HG03354 (cell line): ENCODE results near the gene APOD.
A peak's percentile ranks its signal among the peaks of the same experiment; 100 is the strongest.

Experiments
- ATAC-seq: cut with Tn5 transposase; IDR thresholded peaks from one replicate; pipeline ENCODE4 v1.9.1; 2021; ENCODE audit warnings: mild to moderate bottlenecking; ENCODE audit not compliant: unreplicated experiment, poor library complexity, severe bottlenecking

APOD gene

DNA sequence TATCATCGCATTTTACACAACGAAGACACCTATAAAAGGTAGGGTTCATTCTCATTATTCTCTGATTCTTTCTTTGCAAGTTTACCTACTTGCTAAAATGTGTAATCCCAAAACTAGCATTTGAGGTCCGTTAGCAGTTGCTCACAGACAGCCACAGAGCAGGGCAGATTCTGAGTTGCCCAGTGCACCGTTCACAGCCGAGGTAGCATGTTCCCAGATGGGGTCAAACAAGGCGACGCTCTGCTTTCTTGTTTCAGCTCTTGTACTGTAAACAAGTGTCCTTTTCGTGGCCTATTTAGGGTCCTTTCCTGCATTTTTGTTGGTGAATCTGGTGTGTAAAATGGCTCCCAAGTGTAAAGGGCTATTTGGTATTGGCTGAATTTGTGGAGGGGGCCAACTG, 43.7 kb downstream of the APOD start:
- no peak for ATAC-seq

DNA sequence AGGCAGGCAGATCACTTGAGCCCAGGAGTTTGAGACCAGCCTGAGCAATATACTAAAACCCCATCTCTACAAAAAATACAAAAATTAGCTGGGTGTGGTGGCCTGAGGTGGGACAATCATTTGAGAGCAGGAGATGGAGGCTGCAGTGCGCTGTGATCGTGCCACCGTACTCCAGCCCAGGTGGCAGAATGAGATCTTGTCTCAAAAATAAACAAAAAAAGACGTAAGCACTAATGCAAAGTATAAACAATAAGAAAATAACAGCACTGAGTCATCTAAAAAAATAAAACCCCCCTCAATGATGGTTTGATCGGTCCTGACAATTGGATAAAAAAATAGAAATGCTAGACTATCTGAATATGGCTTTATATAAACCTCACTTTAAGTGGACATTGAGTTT, 44.3 kb downstream of the APOD start:
- no peak for ATAC-seq

DNA sequence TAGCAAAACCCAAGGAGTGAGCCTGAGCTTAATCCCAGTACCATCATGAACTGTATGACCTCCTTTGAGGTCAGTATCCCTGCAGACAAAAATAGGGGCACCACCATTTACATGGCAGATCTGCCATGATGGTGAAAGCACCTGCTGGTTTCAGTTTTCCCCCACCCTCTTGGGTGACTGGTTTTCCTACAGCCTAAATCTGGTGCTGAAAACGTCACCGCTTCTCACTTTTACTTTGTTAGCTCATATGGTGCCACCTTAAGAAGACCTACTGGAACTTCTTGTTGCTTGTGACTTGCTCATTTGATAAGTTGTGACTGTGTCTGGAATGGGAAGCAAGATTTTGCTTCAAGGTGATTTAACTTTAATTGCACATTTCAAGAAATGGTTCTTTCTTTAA, 45.7 kb downstream of the APOD start:
- peak; percentile 67 for ATAC-seq

DNA sequence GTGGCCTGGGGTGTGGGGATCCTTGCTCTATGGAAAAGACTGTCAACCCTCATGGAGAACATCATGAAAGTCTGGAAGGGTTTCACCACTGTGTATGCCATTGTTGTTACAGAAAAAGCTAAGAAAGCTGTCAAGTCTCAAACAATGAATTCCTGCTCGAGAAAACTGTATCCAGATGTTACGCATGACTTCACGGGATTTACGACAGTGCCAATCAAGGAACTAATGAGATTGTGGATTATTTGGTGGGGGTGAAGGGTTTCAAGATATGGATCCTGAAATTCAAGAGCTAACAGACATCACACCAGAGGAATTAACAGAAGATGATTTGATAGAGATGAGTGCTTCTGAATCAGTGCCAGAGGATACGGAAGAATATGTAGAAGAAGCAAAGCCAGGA, 48.4 kb downstream of the APOD start:
- no peak for ATAC-seq

DNA sequence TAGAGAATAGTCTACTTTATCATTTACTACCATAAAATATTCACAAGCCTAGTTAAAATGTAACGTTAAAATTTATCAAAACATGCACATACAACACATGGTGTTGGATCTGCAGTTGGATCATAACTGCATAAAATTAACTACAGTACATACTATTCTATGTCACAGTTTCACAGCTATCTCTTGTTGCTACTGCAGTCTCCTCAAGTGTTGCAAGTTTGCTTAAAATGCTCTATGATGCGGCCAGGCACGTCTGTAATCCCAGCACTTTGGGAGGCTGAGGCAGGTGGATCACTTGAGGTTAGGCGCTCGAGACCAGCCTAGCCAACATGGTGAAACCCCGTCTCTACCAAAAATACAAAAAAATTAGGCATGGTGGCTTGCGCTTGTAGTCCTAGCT, 50.9 kb downstream of the APOD start:
- no peak for ATAC-seq

DNA sequence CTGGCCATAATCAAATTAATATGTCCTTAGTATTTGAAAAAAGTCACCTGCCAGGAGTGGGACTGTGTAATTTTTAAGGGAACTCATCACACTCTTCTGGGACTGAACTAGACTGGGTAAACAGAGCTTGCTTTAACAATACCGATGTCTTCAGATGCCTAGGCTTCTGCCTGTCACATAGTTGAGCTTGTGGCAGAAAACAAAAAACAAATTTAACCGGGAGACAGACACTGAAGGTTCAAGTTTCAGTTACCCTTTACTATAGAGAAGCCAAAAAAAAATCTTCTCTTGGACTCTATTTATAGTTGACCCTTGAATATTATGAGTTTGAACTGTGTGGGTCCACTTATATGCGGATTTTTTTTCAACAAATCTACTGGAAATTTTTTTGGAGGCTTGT, 51.4 kb downstream of the APOD start:
- no peak for ATAC-seq

DNA sequence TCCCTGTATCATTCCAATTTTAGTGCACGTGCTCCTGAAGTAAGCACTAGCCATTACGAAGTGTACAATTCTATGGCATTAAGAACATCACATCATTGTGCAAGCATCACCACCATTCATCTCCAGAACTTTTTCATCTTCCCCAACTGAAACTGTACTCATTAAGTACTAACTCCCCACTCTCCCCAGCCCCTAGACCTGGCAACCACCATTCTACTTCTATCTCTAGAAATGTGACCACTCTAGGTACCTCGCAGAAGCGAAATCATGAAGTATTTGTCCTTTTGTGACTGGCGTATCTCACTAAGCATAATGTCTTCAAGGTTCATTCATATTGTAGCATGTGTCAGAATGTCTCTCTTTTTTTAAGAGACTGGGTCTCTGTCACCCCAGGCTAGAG, 52.1 kb downstream of the APOD start:
- ATAC-seq: no peak

DNA sequence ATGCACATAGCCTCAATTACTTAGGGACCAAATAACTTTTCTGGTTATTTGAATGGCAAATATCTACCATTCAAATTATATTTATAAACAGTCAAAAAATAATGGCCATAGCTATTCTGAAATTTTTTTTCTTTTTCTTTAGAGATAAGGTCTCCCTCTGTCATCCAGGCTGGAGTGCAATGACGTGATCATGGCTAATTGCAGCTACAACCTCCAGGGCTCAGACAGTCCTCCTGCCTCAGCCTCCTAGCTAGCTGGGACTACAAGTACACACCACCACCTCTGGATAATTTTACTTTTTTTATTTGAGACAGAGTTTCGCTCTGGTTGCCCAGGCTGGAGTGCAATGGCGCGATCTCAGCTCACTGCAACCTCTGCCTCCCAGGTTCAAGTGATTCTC, 57.2 kb downstream of the APOD start:
- no peak for ATAC-seq

DNA sequence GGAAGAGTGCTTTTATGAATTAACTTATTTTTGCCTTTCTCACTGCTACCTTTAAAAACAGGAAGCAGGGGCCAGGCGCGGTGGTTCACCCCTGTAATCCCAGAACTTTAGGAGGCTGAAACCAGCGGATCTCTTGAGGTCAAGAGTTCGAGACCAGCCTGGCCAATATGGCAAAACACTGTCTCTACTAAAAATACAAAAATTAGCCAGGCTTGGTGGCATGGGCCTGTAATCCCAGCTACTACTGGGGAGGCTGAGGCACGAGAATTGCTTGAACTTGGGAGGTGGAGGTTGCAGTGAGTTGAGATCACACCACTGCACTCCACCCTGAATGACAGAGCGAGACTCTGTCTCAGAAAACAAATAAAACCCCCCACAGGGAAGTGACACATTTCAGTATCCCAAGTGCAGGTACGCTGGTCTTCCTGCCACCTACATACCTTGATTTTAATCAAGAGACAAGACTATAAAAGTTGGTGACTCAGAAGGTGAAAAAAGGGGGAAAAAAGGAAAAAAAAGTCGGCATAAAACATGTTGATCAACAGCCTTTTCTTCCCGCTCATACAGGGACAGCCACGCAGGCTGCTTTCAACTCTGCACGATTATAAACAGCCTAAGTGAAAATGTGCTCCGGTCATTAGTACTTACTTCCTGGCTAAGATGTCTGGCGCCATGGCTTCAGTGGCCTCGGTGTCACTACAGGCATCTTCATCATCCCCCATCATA, 59.4 kb downstream of the APOD start:
- no peak for ATAC-seq

DNA sequence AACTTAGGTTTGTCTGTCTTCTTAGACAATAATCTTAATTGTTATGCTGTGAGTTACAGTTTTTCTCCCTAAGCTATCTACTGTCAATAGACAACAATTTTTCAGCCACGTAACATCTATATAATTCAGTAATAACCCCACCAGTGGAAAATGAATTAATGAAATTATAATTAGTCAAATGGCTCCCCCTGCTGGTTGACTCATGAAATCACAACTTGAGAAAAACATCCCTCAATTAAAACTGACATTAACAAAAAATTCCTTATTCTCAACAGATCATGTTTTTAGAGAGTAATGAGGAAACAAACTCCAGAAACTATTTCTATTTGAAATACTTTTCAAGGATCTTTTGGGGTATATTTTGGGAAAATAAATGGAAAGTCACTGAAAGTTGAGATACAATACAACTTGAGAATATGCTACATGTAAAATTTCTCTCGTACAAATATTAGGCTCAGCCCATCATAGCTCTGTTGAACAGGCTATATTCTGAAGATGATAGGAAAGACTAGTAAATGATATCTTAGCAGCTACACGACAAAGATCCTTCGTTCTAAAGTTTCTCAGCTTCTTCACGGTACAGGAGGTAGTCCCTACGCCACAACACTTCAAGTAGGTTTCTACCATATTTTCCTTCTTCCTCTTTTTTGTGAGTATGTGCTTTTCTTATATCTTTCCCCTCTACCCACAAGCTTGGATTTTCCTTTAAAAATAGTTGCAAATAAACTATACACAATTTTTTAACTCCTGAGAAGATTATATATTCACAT, 61.3 kb downstream of the APOD start:
- ATAC-seq: no peak
